Endometrial microvascular endothelial cells (primary cell): Measurements from ENCODE around the gene PAQR7. TPM values are rescaled to one million over a fixed set of nuclear protein-coding genes. Genes with fewer than 3 reads are reported as not detected.

Source experiments
- in situ Hi-C: cut with HindIII; loops from 2 replicates; pipeline ENCODE4 v1.10.0; 2017; ENCODE audit warnings: low sequenced_read_pairs, low pct_unique_long_range_greater_than_20kb; ENCODE audit errors: inconsistent ontology term
- total RNA-seq: library from RNA; depleted of rRNA; stranded (reverse); fragments of >200 nt; gene quantifications from one replicate; pipeline ENCODE4 v1.2.3, GENCODE V29; 2015; ENCODE audit errors: inconsistent ontology term

The PAQR7 gene, protein sequence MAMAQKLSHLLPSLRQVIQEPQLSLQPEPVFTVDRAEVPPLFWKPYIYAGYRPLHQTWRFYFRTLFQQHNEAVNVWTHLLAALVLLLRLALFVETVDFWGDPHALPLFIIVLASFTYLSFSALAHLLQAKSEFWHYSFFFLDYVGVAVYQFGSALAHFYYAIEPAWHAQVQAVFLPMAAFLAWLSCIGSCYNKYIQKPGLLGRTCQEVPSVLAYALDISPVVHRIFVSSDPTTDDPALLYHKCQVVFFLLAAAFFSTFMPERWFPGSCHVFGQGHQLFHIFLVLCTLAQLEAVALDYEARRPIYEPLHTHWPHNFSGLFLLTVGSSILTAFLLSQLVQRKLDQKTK
- 5.5 TPM for total RNA-seq

DNA sequence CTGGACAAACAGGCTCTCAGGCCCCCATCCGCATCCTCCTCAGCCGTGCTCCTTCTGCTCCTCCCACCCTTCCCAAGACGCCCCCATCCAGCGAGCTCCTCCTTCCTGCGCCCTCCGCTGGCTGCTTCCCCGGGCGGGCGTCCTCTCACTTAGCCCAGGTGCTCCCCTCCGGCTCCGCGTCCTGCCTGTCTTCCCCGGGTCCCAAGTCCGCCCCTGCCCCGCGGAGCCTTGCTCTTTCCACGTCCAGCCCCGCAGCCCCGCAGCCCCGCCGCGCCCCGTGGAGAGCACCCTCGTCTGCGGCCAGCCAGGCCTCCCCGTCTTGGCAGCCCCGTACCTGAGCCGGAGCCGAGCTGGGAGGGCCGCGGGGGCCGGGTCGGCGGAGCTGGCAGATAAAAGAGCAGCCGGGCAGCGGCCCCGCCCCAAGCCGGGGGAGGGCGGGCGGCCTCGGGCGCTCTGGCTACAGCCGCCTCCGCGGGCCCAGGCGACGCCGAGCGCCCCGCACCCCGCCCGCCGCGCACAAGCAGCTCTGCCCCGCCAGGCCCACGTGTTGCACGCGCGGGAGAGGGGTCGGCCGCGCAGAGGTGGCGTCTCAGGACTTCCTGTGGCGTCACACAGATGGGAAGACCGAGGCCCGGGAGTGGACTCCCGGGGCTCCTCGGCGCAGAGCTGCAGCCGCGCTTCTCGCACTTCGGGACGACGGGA is at the start of gene PAQR7:
PAQR7 (minus strand) TSS at position 555 of the 702 bp plus-strand sequence. CDS start 11,869 bp downstream, outside the sequence.
- in situ Hi-C loops: no loop called here

DNA sequence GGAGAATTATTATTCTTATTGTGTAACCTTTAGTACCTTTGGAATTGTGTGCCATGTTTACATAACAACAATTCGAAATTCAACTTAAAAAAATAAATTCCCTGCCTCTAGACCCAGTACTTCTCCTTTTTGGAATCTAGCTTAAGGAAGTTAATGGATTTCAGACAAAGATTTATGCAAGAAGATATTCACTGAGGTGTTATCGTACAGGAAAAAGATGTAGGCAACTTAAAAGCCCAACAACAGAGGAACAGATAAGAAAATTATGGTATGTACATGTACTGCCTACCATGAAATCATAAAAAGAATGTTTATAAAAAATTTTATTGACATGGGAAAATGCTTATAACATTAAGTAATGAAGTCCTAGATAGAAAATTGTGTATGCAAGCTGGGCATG is 48.9 kb upstream of the PAQR7 start:
- in situ Hi-C loops: no loop called here

GRCh38 chr1:25922971-25923552 is 47.6 kb upstream of the PAQR7 start:
- in situ Hi-C loops: no loop called here

- in situ Hi-C loops: no loop called here
Measured at GRCh38 chr1:25922056-25922970, 46.8 kb upstream of the PAQR7 start.

DNA sequence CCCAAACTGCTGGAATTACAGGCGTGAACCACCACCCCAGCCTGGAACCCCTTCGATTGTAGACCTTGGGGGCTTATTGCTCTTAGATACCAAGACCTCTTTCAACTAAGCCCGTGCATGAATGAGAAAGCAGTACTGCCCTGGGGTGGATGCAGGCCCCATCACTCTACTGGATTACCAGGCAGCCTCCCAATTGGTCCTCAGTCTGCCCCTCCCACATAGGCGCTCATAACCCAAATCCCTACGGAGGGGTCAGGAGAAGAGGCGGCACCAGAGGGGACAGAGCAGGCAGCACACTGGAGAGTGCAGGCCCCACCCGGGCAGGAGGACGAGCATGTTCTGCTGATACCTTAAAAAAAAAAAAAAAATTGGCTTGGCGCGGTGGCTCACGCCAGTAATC is 43.1 kb upstream of the PAQR7 start:
- in situ Hi-C loops: no loop called here

- in situ Hi-C loops: no loop called here
Measured at GRCh38 chr1:25917996-25918395, 42.5 kb upstream of the PAQR7 start.

DNA sequence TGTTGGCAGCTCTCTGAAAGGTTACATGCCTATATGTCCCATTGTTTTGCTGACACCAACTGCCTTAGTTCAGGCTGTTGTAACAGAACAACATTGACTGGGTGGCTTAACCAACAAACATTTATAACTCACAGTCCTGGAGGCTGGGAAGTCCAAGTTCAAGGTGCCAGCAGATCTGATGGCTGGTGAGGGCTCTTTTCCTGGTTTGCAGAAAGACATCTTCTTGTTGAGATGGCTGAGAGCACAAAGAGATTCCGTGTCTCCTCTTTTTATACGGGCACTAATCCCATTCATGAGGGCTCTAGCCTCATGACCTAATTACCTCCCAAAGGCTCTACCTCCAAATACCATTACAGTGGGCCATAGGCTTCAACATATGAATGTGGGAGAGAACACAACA is 41.0 kb upstream of the PAQR7 start:
- in situ Hi-C loops: no loop called here

- in situ Hi-C loops: no loop called here
Measured at GRCh38 chr1:25914074-25914995, 38.8 kb upstream of the PAQR7 start.

- in situ Hi-C loops: no loop called here
Measured at GRCh38 chr1:25913206-25913605, 37.7 kb upstream of the PAQR7 start.

- in situ Hi-C loops: no loop called here
Measured at GRCh38 chr1:25912076-25912831, 36.7 kb upstream of the PAQR7 start.

GRCh38 chr1:25911162-25911561 is 35.7 kb upstream of the PAQR7 start:
- in situ Hi-C loops: no loop called here

GRCh38 chr1:25909040-25909439 is 33.5 kb upstream of the PAQR7 start:
- in situ Hi-C loops: no loop called here

- in situ Hi-C loops: no loop called here
Measured at GRCh38 chr1:25908161-25908560, 32.7 kb upstream of the PAQR7 start.

DNA sequence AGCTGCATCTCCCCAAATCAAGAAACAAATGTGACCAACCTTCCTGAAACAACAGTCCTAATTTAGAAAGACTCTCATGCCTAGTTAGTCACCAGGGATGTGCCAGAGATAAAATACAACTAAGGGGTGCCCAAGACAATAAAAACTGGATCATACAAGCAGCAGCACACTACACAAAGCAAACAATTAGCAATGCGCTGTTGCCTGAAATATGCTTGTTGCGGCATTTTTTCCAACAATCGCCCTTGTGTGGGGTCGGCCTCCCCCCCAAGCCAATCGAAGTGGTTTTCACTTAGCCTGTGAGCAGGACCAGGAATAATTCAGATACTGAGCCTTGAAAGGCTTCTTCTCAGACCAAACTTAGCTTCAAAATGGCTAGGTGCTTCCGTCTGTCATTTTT is 32.1 kb upstream of the PAQR7 start:
- in situ Hi-C loops: no loop called here

GRCh38 chr1:25906644-25907300 is 31.3 kb upstream of the PAQR7 start:
- in situ Hi-C loops: no loop called here

- in situ Hi-C loops: no loop called here
Measured at GRCh38 chr1:25905680-25906643, 30.5 kb upstream of the PAQR7 start, which contains the start of gene STMN1. Gene STMN1 (minus strand): TSS chr1:25906419. CDS start chr1:25904676, 1,743 bp downstream.
